Kidney tubule cell (primary cell): ENCODE results near the gene GGA1.
A peak's percentile ranks its signal among the peaks of the same experiment; 100 is the strongest.
"Not testable (repeated sequence)": the region's sequence is repeated elsewhere in the genome, so short reads cannot be mapped to it uniquely, and the experiment has no call there.

ENCODE experiments used
- DNase-seq: peaks from one replicate; pipeline ENCODE4 v3.0.0-alpha.2; 2018; ENCODE audit warnings: low spot score

Gene GGA1

DNA sequence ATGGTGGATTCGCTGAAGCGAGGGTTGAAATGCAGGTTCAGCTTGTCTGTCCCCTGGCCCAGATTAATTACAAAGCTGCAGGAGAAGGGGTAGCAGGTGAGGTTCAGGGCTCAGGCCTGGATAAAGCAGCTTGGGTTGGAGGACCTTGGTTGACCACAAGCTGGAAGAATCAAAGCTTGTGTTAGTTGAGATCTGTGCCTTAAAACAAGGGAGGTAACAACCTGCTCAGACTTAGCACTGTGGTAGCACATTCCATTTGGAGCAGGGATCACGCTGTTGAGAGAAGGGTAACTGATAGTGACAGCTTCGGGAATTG is 38.0 kb upstream of the GGA1 start:
- DNase-seq = no peak

DNA sequence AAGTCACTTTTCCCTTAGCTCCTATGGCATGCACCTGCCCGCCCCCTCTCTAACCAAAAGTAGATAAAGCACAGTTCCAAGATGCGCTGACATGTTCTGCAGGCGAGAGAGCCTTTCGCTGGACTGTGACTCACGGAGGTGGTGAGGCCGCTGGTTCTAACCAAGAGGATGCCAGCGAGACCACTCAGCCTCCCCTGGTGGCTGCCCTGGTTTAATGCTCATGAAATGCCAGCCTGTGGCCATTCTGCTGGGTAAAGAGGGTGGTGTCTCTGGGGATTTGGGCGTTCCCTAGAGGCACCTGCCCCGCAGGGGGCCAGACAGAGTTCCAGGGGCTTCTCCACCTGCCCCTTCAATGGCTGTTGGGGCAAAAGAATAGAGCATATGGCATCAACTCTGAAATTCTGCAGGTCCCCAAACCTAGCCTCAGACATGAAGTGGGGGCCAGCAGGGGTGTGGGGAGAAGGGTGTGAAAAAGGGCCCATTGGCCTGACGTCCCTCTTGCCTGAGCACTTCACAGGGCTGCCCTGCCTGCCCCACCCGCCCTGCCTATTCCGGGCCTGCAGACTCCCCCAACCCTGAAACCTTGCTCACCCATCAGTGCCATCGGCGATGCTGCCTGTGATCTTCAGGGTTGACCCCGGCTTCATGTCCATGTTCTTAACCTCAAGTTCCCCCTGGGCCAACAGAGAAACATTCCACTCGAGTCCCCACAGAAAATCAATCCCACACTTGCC is 37.2 kb upstream of the GGA1 start:
- DNase-seq = peak; percentile 67

DNA sequence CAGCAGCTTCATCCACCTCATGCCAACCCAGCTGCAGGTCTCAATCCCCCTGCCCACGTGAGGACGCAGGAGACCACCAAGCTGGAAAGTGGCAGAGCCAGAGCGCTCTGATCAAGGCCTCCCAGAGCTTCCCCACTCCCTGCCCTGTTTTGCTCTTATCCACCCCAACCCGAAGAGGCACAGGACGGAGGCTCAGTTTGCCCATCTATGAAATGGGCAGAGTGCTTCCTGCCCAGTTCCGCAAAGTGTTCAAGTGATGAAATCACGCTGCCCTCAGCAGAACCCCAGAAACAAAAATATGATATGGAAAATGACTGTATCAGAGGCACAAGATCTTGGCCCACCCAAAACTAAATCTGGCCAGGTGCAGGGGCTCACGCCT is 36.7 kb upstream of the GGA1 start:
- no peak for DNase-seq

- no peak for DNase-seq
Measured at GRCh38 chr22:37575490-37576003, 33.1 kb upstream of the GGA1 start.

DNA sequence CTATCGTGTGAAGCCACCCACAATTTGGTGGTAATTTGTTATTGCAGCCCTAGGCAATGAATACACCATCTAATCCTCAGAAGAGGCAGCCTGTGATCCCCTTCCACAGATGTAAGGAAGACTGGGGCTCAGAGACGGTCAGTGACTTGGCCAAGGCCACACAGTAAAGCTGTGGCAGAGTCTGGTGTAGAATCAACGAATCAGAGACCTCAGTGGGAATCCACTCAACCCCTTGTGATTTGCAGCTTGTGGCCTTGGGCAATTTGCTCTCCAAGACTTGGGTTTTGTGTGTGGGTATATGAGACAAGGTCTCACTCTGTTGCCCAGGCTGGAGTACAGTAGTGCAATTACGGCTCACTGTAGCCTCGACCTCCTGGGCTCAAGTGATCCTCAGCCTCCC is 30.6 kb upstream of the GGA1 start:
- no peak for DNase-seq

DNA sequence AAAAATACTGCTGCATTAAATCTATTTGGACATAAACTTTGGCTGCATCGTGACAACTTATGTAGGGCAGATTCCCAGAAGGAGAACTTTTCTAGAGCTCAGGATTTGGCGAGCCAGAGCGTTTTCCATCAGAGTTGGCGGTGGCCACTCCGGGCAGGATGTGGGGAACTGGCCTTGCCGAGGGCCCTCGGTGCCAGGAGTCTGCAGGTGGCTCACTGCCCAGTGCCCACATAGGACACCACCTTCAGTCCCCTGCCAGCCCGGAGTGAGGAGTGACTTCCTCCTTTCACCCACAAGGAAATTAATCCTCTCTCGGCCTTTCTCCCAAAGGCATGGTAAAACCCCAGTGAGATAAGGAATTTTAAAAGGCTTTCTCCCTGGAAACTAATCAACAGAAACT is 27.1 kb upstream of the GGA1 start:
- DNase-seq = no peak

DNA sequence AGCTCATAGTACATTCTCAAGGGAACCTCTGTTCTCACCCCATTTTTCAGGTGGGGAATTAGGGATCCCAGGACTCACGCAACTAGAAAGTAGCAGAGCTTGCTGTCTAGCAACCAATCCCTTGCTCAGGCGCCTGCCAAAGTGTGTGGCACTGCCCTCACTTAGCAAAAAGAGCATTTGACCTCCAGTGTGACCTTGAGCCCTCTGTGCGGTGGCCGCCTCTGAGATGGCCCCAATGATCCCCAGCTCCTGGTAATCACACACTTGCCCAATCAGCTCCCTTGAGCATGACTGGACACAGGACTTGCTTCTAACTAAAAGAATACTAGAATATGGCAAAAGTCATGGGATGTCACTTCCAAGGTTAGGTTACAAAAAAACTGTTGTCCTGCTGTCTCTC is 26.1 kb upstream of the GGA1 start:
- DNase-seq = no peak

DNA sequence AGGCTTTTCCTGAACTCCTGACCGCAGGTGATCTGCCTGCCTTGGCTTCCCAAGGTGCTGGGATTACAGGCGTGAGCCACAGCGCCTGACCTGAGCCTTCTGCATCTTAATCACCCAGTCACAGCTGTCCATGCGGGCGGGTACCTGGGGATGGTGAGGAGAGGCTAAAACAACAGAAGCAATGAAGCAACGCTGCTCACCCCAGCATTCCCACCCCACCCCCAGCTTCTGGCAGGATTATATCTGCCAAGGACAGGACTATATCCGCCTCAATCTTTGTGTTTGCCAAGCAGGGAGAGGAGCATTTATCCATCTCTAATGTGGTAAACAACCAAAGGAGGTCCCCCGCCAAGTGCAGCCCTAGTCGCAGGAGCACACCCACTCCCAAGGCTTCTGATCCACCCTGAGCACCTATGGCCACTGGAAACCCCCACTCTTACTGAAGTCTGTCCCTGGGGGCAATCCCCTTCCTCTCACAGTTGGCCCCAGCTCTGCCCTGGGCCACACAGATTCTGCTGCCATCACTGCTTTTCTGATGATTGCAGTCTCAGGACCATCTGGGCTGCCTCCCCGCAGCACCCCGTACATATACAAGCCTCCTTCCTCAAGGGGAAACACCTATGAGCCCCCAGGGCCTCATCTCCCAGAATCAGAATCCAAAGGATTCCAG is 20.0 kb upstream of the GGA1 start:
- no peak for DNase-seq

DNA sequence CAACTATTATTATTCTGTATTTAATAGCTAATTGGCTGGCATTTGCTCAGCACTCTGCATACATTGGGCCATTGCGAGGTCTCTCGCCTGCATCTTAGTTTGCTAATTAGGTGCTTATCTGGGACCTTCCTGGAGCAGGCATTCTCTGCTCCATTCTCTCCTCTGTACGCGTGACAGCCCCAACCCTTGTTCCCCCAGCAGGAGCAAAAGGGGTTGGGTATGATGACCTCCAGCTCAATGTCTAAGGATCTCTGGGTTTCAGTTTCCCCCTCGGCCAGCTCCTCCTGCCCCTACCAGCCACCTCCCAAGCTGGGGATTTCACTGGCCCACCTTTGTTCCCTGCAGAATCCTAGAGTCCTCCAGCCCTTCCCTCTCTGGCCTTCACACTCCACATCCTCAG is 19.0 kb upstream of the GGA1 start:
- DNase-seq = no peak

GRCh38 chr22:37591081-37591480 is 17.6 kb upstream of the GGA1 start:
- not testable (repeated sequence) for DNase-seq

GRCh38 chr22:37591823-37592404 is 16.7 kb upstream of the GGA1 start:
- DNase-seq = no peak

GRCh38 chr22:37594237-37594636 is 14.4 kb upstream of the GGA1 start:
- DNase-seq = no peak

DNA sequence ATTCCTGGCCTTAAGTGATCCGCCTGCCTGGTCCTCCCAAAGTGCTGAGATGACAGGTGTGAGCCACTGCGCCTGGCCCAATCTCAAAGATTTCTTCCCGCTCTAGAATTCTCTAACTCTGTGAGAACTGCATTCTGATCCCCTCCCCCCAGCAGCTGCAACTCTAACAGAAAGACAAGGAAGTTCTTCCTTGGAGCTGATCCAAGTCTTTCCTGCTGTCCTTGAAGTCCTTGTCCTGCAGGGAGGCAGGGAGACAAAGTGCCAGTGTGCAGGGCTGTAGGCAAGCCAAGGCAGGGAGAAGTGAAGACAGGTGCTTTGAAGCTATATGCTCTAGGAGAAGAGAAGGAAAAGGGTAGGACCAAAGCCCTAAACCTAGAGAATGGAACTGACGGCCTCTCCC is 9.5 kb upstream of the GGA1 start:
- peak; percentile 43 for DNase-seq

DNA sequence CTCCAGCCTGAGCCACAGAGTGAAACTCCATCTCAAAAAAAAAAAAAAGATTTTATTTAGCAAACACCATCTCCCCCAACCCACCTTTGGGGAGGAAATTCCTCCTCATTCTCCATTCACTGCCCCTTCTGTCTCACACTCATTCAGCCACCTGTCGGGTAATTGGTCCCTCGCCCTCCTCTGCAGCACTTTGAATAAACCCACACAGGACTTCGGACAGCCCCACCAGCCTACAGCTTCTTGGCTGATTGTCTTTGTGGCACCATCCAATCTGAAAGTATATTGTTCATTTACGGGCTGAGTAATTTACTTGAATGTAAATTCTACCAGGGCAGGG is 7.5 kb upstream of the GGA1 start:
- DNase-seq = no peak

- peak; percentile 89 for DNase-seq
Measured at GRCh38 chr22:37601540-37602442, 6.8 kb upstream of the GGA1 start.

DNA sequence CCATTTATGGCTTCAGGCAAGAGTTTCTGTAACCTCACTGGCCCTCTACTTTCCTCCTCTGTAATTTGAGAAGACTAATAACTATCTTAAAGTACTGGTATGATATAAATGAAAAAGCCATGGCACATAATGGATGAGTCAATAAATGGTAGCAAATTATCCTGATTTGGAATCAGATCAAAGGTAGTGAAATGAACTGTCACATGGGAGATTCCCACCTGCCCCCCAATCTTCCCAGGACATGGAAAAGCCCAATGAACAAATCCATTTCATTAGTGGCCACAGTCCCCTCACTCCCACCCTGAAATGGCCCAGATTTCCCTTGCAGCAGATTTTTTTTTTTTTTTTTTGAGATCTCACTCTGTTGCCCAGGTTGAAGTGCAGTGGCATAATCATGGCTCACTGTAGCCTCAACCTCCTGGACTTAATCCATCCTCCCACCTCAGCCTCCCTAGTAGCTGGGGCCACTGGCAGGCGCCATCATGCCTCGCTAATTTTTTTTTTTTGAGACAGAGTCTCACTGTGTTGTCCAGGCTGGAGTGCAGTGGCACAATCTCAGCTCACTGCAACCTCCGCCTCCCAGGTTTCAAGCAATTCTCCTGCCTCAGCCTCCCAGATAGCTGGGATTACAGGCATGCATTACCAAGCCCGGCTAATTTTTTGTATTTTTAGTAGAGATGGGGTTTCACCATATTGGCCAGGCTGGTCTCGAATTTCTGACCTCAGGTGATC is 5.9 kb upstream of the GGA1 start:
- DNase-seq = not testable (repeated sequence)

DNA sequence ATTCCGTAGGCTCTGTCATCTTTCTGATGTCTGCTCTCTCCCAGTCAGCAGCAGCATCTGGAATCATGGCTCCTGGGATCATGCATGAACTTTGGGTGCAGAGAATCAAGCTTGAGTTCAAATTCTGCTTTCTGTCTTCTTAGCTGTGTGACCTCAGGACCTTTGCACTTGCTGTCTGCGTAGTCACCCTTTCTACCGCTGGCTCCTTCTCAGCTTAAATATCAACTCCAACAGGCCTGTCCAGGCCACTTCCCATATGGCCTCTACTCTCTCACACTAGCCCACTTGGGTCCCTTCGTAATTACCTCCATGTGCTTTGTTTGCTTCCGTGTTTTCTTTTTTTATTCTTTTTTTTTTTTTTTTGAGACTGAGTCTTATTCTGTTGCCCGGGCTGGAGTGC is 4.6 kb upstream of the GGA1 start:
- no peak for DNase-seq

DNA sequence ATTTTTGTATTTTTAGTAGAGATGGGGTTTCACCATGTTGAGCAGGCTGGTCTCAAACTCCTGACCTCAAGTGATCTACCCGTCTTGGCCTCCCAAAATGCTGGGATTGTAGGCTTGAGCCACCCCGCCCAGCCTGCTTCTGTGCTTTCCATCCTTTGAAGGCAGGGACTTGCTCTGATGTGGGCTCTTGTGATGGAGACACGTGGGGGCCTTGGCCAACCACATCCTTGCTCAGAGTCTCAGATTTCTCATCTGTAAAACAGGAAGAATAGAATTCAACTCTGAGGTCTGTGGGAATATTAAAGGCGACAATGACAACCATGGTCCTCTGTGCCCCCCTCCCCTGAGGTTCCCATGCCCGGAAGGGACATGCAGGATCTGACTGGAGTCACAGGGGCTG is 3.8 kb upstream of the GGA1 start:
- no peak for DNase-seq

GRCh38 chr22:37607010-37607934 is 1.4 kb upstream of the GGA1 start:
- peak; percentile 88 for DNase-seq

DNA sequence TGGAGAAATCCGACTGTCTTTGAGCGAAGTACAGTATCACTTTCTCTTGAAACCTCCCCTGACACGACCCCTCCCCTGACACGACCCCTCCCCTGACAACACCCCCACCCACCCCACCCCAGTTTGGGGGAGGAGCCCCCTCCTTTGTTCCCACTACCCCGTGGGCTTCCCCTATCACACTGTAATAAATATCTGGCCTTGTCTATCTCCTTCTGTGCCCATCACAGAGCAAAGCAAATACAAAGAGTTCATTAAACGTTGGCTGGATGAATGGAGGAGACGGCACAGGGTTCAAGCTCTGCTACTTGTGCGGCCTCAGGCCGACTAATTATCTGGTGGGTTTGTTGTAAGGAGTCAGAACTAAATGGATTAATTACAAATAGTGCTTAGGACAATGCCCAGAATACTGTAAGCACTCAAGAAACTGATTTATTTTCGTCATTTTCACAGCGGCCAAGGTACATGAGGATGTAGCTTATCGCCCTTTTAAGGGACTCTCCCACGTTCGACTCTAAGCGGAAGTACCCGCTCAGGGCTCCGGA is 628 bp upstream of the GGA1 start:
- no peak for DNase-seq
